Superior temporal gyrus (tissue), 1 donor: ENCODE data around the gene ETF1.
"Not testable (repeated sequence)": the region's sequence is repeated elsewhere in the genome, so short reads cannot be mapped to it uniquely, and the experiment has no call there.

Experiments
- DNase-seq: peaks from one replicate; pipeline ENCODE4 v3.0.0-alpha.2; 2016; ENCODE audit errors: extremely low spot score

ETF1 gene

GRCh38 chr5:138491284-138491648 lies 51.8 kb downstream of the ETF1 start:
- no peak for DNase-seq

- DNase-seq = no peak
Measured at GRCh38 chr5:138490648-138491283, 52.3 kb downstream of the ETF1 start.

DNA sequence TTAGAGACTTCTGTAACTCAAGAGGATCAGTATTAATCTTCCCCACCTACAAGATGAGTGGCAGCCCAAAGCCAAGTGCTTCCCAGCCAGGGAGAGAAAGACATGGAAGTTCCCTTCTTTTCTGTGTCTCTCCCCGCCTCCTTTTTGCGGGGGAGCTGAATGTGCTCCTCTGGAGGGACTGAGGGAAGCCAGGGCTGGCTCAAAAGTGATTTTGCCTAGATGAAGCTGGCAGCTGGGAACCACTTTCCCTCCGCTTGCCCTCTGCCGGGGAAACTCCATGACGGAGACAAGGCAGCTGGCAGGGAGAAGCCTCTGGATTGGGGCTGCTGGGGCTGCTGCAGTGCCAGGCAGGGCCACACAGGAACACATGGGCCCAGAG lies 53.4 kb downstream of the ETF1 start:
- DNase-seq = peak; percentile 65

DNA sequence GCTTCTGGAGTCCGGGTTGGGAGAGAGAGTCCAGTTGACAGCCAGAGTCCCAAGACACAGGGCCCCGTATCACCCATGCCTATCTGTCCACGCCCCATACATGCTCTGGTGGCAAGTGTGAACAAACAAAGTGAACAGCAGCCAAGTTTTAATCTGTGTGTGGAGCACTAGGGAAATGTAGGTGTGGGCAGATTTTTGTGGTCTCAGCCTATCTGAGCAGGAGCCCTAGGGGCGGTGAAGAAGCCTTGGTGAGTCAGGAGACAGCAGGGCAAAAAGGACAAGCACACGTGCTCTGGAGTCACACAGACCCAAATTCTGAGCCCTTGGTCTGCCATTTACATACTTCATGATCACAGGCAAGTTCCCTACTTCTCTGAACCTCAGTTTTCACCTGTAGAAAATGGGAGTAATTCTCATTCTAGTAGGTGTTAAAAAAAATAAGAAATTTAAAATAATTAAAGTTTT lies 54.5 kb downstream of the ETF1 start:
- DNase-seq = no peak

- no peak for DNase-seq
Measured at GRCh38 chr5:138482638-138483037, 60.4 kb downstream of the ETF1 start.

DNA sequence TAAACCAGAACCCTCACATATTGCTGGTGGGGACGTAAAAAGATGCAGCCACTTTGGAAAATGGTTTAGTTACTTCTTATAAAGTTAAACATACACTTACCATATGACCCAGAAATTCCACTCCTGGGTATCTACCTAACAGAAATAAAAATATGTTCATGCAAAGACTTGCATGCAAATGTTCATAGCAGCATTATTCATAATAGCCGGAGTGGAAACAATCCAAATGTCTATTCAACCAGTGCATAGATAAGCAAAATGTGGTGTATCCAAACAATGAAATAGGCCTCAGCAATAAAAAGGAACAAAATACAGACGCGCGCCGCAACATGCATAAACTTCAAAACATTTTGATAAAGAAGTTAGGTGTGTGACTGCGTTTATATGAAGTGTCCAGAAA lies 66.1 kb downstream of the ETF1 start:
- no peak for DNase-seq

- DNase-seq = not testable (repeated sequence)
Measured at GRCh38 chr5:138473151-138473550, 69.9 kb downstream of the ETF1 start.

DNA sequence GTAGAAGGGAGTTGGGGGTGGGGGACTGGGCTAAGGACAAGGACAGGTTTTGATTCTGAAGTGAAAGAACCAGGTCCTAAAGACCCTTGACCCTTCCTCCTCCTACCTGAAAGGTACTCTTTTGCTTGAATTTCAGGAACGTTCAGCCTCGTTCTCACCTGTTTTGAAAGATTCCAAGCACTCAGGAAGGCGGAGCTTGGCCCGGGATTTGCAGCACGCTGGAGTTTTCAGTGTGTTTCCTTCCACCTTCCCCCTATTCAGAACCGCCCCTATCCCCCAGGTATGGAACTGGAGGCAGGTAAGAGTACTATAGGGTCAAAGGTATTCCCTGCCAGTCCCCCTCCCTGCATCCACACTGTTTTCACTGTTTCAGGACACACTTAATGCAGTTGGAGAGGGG lies 70.7 kb downstream of the ETF1 start:
- no peak for DNase-seq

DNA sequence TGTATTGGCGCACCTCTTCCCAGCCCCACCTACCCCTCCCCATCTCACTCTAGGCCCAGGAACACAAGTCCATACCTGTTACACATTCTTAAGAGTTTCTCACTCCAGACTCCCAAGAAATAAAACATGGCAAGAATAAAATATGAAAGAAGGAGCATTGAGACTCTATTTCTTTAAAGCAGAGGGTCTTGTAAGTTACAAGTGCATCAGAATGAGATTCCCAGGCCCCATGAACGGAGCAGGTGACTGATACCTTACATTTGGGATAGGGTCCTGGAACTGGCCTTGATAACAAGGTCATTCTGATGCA lies 72.0 kb downstream of the ETF1 start:
- no peak for DNase-seq

DNA sequence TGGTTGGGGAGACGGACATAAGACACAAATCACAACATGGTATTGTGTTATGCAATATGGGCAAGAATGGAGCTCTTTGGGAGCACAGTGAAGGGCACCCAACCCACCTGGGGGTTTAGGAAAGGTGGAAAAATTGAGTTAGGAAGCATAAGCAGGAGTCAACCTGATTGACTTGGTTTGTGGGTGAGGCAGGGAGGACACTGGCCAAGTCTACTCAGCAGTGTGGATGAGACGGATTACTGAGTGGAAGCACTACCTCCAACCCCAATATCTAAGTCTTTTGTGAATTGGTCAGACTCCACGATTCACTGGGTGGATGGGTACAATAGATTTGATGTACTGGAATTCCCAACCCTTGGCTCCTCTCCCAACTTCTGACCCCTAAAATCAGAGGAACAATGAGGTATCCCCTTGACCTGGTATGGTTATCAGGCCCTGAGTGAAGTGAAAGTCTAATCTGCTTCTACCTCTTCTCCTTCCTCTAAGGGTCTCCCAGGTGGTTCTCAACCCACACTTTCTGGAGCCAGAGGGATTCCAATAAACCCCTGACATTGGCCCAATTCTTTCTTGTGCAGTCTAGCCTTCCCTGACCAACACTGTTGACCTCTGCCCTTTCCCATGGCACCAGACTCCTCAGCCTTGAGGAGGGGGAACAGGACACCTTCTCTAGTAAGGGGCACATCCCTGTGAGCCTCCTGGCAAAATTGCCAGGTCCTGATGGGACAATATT lies 72.5 kb downstream of the ETF1 start:
- no peak for DNase-seq

DNA sequence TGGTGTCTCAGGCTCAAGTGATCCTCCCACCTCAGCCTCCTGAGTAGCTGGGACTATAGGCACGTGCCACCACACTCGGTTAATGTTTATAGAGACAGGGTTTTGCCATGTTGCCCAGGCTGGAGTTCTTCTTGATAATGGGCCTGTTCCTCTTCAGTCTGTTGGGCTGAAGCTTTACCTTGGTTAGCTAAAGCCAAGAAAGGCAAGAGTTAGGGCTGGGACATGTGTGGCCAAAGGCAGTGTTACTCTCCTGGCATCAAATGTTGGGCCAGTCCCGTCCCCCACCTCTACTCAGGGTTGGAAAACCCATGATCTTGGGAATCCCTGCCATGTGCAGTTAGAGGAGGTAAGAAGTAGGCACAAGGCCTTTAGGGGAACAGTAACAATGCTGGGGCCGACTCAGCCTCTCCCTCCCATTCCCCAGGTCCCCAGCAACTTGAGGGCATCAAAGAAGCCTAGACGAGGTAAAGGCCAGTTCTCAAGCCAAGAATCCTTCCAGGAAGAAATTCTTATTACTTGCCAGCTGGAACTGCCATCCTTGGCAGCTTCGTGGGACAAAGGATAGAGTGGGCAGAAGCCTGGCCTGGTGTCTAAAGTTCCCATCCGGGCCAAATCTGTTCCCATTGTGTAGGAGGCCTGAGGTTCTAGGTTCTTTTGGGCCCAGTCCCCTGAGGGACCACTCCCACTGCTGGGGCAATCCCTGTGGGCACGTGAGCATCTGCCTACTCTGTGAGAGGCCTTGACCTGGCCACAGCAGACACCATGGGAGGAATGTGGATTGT lies 73.3 kb downstream of the ETF1 start:
- DNase-seq = no peak

DNA sequence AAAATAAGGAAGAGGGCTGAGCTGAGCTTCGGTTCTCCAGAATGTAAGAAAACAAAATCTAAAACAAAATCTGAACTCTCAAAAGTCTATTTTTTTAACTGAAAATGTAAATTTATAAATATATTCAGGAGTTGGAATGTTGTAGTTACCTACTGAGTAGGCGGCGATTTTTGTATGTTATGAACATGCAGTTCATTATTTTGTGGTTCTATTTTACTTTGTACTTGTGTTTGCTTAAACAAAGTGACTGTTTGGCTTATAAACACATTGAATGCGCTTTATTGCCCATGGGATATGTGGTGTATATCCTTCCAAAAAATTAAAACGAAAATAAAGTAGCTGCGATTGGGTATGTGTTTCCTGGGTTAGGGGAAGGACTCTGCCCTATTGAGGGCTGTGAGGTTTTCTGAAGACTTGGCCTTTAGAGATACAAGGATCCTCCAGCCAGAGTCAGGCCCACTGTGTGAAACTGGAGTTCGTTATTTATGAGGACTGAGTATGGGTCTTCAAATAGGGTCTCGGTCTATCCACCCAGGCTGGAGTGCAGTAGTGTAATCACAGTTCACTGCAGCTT lies 74.0 kb downstream of the ETF1 start:
- no peak for DNase-seq

DNA sequence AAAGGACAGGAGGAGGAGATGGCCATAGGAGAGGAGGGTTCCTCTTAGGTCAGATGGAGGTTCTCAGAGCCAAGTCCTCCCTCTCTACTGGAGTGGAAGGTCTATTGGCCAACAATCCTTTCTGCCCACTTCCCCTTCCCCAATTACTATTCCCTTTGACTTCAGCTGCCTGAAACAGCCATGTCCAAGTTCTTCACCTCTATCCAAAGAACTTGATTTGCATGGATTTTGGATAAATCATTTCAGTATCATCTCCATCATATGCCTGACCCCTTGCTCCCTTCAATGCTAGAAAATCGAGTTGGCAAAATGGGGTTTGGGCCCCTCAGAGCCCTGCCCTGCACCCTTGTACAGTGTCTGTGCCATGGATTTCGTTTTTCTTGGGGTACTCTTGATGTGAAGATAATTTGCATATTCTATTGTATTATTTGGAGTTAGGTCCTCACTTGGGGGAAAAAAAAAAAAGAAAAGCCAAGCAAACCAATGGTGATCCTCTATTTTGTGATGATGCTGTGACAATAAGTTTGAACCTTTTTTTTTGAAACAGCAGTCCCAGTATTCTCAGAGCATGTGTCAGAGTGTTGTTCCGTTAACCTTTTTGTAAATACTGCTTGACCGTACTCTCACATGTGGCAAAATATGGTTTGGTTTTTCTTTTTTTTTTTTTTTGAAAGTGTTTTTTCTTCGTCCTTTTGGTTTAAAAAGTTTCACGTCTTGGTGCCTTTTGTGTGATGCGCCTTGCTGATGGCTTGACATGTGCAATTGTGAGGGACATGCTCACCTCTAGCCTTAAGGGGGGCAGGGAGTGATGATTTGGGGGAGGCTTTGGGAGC lies 74.7 kb downstream of the ETF1 start:
- peak; percentile 12 for DNase-seq

DNA sequence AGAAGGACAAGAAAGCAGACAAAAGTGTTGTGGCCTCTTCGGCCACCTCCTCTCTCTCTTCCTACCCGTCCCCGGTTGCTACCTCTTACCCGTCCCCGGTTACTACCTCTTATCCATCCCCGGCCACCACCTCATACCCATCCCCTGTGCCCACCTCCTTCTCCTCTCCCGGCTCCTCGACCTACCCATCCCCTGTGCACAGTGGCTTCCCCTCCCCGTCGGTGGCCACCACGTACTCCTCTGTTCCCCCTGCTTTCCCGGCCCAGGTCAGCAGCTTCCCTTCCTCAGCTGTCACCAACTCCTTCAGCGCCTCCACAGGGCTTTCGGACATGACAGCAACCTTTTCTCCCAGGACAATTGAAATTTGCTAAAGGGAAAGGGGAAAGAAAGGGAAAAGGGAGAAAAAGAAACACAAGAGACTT lies 75.3 kb downstream of the ETF1 start:
- no peak for DNase-seq

DNA sequence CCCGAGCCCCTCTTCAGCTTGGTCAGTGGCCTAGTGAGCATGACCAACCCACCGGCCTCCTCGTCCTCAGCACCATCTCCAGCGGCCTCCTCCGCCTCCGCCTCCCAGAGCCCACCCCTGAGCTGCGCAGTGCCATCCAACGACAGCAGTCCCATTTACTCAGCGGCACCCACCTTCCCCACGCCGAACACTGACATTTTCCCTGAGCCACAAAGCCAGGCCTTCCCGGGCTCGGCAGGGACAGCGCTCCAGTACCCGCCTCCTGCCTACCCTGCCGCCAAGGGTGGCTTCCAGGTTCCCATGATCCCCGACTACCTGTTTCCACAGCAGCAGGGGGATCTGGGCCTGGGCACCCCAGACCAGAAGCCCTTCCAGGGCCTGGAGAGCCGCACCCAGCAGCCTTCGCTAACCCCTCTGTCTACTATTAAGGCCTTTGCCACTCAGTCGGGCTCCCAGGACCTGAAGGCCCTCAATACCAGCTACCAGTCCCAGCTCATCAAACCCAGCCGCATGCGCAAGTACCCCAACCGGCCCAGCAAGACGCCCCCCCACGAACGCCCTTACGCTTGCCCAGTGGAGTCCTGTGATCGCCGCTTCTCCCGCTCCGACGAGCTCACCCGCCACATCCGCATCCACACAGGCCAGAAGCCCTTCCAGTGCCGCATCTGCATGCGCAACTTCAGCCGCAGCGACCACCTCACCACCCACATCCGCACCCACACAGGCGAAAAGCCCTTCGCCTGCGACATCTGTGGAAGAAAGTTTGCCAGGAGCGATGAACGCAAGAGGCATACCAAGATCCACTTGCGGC lies 75.9 kb downstream of the ETF1 start:
- no peak for DNase-seq

DNA sequence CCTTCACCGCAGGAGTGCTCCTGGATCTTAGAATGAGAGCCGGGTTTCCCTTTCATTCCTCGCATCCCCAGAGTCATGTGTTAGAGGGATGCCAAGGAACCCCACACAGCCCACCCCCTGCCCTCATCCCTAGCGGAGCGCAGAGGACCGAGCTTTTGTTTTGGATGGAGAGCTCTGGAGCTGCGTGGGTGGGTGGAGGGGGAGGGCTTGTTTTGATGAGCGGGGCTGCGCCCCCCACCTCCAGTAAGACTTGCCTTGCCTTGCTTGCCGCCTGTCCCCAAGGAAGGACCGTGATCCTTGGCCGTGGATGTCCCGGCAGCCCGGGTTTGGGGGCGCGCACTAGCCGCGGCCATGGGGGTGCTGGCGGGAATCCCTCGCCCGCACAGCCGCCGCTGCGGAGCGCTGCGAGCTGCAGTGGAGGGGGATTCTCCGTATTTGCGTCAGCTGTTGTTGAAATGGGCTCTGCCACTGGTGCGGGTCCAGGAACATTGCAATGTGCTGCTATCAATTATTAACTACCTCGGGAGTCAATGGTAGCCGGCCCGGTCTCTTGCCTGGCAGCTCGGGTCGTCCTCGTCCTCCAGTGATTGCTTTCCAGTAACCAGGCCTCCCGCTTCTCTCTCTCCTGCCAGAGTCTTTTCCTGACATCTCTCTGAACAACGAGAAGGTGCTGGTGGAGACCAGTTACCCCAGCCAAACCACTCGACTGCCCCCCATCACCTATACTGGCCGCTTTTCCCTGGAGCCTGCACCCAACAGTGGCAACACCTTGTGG lies 76.7 kb downstream of the ETF1 start:
- DNase-seq = peak; percentile 14

DNA sequence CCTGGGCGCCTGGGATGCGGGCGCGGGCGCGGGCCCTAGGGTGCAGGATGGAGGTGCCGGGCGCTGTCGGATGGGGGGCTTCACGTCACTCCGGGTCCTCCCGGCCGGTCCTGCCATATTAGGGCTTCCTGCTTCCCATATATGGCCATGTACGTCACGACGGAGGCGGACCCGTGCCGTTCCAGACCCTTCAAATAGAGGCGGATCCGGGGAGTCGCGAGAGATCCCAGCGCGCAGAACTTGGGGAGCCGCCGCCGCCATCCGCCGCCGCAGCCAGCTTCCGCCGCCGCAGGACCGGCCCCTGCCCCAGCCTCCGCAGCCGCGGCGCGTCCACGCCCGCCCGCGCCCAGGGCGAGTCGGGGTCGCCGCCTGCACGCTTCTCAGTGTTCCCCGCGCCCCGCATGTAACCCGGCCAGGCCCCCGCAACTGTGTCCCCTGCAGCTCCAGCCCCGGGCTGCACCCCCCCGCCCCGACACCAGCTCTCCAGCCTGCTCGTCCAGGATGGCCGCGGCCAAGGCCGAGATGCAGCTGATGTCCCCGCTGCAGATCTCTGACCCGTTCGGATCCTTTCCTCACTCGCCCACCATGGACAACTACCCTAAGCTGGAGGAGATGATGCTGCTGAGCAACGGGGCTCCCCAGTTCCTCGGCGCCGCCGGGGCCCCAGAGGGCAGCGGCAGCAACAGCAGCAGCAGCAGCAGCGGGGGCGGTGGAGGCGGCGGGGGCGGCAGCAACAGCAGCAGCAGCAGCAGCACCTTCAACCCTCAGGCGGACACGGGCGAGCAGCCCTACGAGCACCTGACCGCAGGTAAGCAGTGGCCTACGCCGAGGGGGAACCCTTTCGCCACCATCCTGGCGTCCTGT lies 77.5 kb downstream of the ETF1 start, which contains the start of gene EGR1:
TSS of gene EGR1 (plus strand) at position 219 of the 864 bp plus-strand sequence. CDS start at position 502, 283 bp downstream.
- peak; percentile 98 for DNase-seq

DNA sequence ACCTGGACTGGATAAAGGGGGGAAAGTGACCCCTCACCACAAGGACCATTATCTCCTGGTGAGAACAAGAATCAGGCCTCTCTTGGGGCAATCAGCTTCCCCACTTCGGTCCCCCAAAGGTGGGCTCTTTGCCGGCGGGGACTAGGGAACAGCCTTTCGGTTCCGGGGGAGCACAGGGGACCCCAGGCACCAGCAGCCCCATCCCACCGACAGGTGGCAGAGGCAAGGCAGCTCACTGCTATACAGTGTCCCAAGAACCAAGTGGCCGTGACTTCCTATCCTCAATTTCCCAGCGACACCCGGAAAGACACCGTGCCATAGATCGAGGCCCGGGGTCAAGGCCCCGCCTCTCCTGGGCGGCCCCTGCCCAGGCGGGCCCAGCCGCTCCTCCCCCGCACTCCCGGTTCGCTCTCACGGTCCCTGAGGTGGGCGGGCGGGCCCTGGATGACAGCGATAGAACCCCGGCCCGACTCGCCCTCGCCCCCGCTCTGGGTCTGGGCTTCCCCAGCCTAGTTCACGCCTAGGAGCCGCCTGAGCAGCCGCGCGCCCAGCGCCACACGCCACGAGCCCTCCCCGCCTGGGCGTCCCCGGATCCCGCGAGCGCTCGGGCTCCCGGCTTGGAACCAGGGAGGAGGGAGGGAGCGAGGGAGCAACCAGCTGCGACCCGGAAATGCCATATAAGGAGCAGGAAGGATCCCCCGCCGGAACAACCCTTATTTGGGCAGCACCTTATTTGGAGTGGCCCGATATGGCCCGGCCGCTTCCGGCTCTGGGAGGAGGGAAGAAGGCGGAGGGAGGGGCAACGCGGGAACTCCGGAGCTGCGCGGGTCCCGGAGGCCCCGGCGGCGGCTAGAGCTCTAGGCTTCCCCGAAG lies 78.4 kb downstream of the ETF1 start:
- peak; percentile 100 for DNase-seq
